SU-DHL-6 (cell line): ENCODE results near the gene CCL7.

Experiments
- H2AFZ ChIP-seq: fragments of 200-600 bp; sonication (generic); 2 replicates; pipeline ENCODE4 v1.6.1; 2014; ENCODE audit warnings: low read depth, mild to moderate bottlenecking, moderate library complexity, mixed read lengths, antibody characterized with exemption, low read length; ENCODE audit not compliant: severe bottlenecking
- H3F3A ChIP-seq: fragments of 200-600 bp; shearing (Covaris generic); 2 replicates; pipeline ENCODE4 v1.6.0; 2016; ENCODE audit warnings: antibody characterized with exemption, mild to moderate bottlenecking; ENCODE audit not compliant: insufficient read depth
- H3K27ac ChIP-seq: fragments of 200-600 bp; sonication (generic); 2 replicates; pipeline ENCODE4 v1.5.1; 2016; ENCODE audit warnings: low read depth, mild to moderate bottlenecking, low read length, moderate library complexity, mixed read lengths
- H3K27me3 ChIP-seq: fragments of 200-600 bp; sonication (generic), shearing (Covaris generic); 2 replicates; pipeline ENCODE4 v1.6.0; 2014; ENCODE audit warnings: mild to moderate bottlenecking, low read length
- H3K36me3 ChIP-seq: fragments of 200-600 bp; sonication (generic); 2 replicates; pipeline ENCODE4 v1.6.1; 2014; ENCODE audit warnings: mild to moderate bottlenecking, low read length, mixed read lengths
- H3K4me2 ChIP-seq: fragments of 300-600, 200-600 bp; shearing (Covaris generic), sonication (generic); 2 replicates; pipeline ENCODE4 v1.6.0; 2014; ENCODE audit warnings: low read length, low read depth, mild to moderate bottlenecking; ENCODE audit not compliant: poor library complexity, severe bottlenecking
- H3K4me3 ChIP-seq: fragments of 200-600 bp; sonication (generic); 2 replicates; pipeline ENCODE4 v1.5.1; 2014; ENCODE audit warnings: antibody characterized with exemption, low read length, mild to moderate bottlenecking, mixed read lengths; ENCODE audit not compliant: insufficient read depth, poor library complexity, severe bottlenecking
- H3K79me2 ChIP-seq: fragments of 200-600 bp; sonication (generic); 2 replicates; pipeline ENCODE4 v1.6.1; 2014; ENCODE audit warnings: mild to moderate bottlenecking, low read length, moderate library complexity; ENCODE audit not compliant: insufficient read depth
- H3K9ac ChIP-seq: fragments of 200-600 bp; sonication (generic); 2 replicates; pipeline ENCODE4 v1.7.0; 2014; ENCODE audit warnings: mild to moderate bottlenecking, low read length
- H3K9me2 ChIP-seq: fragments of 200-600 bp; sonication (generic); replicated peaks from 2 replicates; pipeline ENCODE4 v1.6.1; 2014; ENCODE audit warnings: low read length; ENCODE audit not compliant: insufficient read depth
- H3K9me3 ChIP-seq: fragments of 200-600 bp; sonication (generic); 2 replicates; pipeline ENCODE4 v1.6.1; 2014; ENCODE audit warnings: low read length, mixed read lengths; ENCODE audit not compliant: insufficient read depth
- H4K20me1 ChIP-seq: fragments of 200-600 bp; sonication (generic); 2 replicates; pipeline ENCODE4 v1.6.1; 2014; ENCODE audit warnings: low read depth, mild to moderate bottlenecking, antibody characterized with exemption, low read length, moderate library complexity, mixed read lengths
- EZH2phosphoT487 ChIP-seq: fragments of 200-600 bp; sonication (generic), shearing (Covaris generic); conservative IDR thresholded peaks from 2 replicates; pipeline ENCODE4 v1.6.1; 2018; ENCODE audit warnings: mild to moderate bottlenecking, antibody characterized with exemption, low read length, moderate library complexity, mixed read lengths
- TF ChIP-seq, protein P1 (sequence below): fragments of 200-600 bp; sonication (generic); IDR thresholded peaks from one replicate; pipeline ENCODE4 v1.5.1; 2017; ENCODE audit warnings: antibody characterized with exemption, mild to moderate bottlenecking, low read length, moderate library complexity; ENCODE audit not compliant: insufficient read depth, poor library complexity, severe bottlenecking

Gene CCL7

DNA sequence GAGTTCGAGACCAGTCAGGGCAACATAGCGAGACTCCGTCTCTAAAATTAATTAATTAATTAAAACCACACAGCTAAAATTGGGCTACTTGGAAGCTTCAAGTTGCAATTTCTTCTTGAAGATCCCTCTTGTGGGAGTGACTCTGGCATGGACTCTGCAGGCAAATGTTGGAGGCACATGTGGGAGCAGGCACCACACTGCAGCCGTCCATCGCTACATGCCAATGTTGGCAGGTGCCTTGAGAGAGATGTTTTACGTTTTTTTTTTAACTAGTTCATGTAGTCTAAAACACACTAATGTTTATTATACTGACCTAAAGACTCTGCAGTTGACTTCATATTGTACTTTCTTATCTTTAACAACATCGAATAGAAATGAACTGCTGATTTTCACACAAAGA, 41.3 kb downstream of the CCL7 start:
- Histone ChIP-seq H3F3A (no peaks in the 10 kb centered on the region), H3K27me3 (no peaks in the 10 kb centered on the region), H3K9me2 (no peaks in the 10 kb centered on the region), H3K4me3 (no peak overlapping the region), H3K79me2 (no peaks in the 10 kb centered on the region), H3K4me2 (no peak overlapping the region), H3K9ac (no peak overlapping the region), H3K36me3 (no peaks in the 10 kb centered on the region), H4K20me1 (no peaks in the 10 kb centered on the region), H3K9me3 (no peaks in the 10 kb centered on the region), H3K27ac (no peak overlapping the region), H2AFZ (no peak overlapping the region)
- TF ChIP-seq EZH2phosphoT487, result no peak
- TF ChIP-seq, protein P1, sequence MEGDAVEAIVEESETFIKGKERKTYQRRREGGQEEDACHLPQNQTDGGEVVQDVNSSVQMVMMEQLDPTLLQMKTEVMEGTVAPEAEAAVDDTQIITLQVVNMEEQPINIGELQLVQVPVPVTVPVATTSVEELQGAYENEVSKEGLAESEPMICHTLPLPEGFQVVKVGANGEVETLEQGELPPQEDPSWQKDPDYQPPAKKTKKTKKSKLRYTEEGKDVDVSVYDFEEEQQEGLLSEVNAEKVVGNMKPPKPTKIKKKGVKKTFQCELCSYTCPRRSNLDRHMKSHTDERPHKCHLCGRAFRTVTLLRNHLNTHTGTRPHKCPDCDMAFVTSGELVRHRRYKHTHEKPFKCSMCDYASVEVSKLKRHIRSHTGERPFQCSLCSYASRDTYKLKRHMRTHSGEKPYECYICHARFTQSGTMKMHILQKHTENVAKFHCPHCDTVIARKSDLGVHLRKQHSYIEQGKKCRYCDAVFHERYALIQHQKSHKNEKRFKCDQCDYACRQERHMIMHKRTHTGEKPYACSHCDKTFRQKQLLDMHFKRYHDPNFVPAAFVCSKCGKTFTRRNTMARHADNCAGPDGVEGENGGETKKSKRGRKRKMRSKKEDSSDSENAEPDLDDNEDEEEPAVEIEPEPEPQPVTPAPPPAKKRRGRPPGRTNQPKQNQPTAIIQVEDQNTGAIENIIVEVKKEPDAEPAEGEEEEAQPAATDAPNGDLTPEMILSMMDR, result no peak

DNA sequence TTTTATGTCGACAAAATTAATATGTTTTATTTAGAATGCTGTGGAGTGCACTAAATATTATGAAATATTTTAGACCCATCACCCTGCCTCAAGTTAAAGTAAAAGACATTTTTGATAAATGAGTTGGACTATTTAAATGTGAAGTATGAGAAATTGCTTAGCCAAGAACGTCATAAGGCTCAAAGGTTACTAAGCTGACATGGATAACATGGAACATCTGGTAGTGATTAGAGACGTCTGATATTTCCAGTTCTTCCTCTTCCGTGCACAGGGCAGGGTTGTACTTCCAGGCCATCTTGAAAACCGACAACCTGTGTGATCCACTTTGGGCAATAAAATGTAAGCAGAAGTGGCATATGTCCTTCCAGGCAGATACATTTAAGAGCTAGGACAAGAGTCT, 42.1 kb downstream of the CCL7 start:
- TF ChIP-seq, protein P1, result no peak
- no peak for TF ChIP-seq EZH2phosphoT487
- Histone ChIP-seq H3K9me2 (no peaks in the 10 kb centered on the region), H3K36me3 (no peaks in the 10 kb centered on the region), H3K4me2 (no peak overlapping the region), H3K27ac (no peak overlapping the region), H2AFZ (no peak overlapping the region), H3K9ac (no peak overlapping the region), H4K20me1 (no peaks in the 10 kb centered on the region), H3K27me3 (no peaks in the 10 kb centered on the region), H3K4me3 (no peak overlapping the region), H3K79me2 (no peaks in the 10 kb centered on the region), H3K9me3 (no peaks in the 10 kb centered on the region), H3F3A (no peaks in the 10 kb centered on the region)

DNA sequence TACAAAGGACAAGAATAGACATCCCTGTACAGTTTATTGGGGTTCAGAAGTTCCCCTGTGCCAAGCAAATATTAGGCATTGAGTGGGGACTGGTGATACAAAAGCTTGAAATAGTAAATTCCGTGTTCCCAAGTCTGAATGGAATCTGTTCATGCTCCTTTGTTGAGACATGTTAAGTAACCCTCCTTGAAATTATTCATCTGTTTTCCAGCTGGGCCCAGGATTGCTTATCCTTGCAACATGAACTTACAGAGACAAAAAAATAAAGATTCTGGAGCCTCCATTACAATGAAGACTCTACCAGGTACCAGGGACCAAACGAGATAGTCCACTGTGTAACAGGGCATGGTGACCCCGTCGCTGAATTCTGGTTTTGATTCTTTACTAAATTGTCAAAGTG, 43.1 kb downstream of the CCL7 start:
- no peak overlapping the region for H3K4me2 ChIP-seq
- no peaks in the 10 kb centered on the region for H3F3A ChIP-seq
- no peak overlapping the region for H2AFZ ChIP-seq
- H3K27ac ChIP-seq, result no peak overlapping the region
- H3K9me3 ChIP-seq, result no peaks in the 10 kb centered on the region
- H3K36me3 ChIP-seq, result no peaks in the 10 kb centered on the region
- no peak overlapping the region for H3K9ac ChIP-seq
- no peak overlapping the region for H3K4me3 ChIP-seq
- H3K79me2 ChIP-seq, result no peaks in the 10 kb centered on the region
- no peaks in the 10 kb centered on the region for H3K9me2 ChIP-seq
- no peak for TF ChIP-seq EZH2phosphoT487
- TF ChIP-seq, protein P1, result no peak
- no peaks in the 10 kb centered on the region for H4K20me1 ChIP-seq
- no peaks in the 10 kb centered on the region for H3K27me3 ChIP-seq
